Activated naive CD4-positive, alpha-beta T cell treated with anti-CD3 and anti-CD28 coated beads for 36 hours (primary cell): Measurements from ENCODE around the gene GALNT13. TPM values are rescaled to one million over a fixed set of nuclear protein-coding genes. Genes with fewer than 3 reads are reported as not detected.

Source experiments
- CTCF ChIA-PET: fragments of 350-600 bp; sonication (Branson Sonifier 250); formaldehyde crosslinking; loops from one replicate; lab custom pipeline; 2021; ENCODE audit warnings: antibody characterized with exemption; lab: Charles Lee
- DNase-seq: peaks from one replicate; pipeline ENCODE4 v3.0.0-alpha.2; 2020
- H3K27ac Mint-ChIP-seq: one replicate; pipeline ENCODE4 v1.8.0; 2021; ENCODE audit warnings: mild to moderate bottlenecking, mixed read lengths
- H3K27me3 Mint-ChIP-seq: one replicate; pipeline ENCODE4 v1.8.0; 2021; ENCODE audit warnings: low read depth, mixed read lengths
- H3K36me3 Mint-ChIP-seq: one replicate; pipeline ENCODE4 v1.8.0; 2021; ENCODE audit warnings: low read depth, mixed read lengths
- H3K4me1 Mint-ChIP-seq: one replicate; pipeline ENCODE4 v1.8.0; 2021; ENCODE audit warnings: low read depth, mixed read lengths
- H3K4me3 Mint-ChIP-seq: one replicate; pipeline ENCODE4 v1.8.0; 2021; ENCODE audit warnings: mild to moderate bottlenecking, moderate library complexity, mixed read lengths
- H3K9me3 Mint-ChIP-seq: one replicate; pipeline ENCODE4 v1.8.0; 2021; ENCODE audit warnings: mixed read lengths
- intact Hi-C: fragments of 100-400 bp; cut with micrococcal nuclease; formaldehyde crosslinking; loops from one replicate; pipeline ENCODE4 v1.15.1; 2023
- total RNA-seq, 2 experiments: library from RNA; stranded (reverse); gene quantifications; one replicate each; pipeline ENCODE4 v1.2.3, GENCODE V29; 2021

Gene GALNT13
- total RNA-seq, 2 experiments from 2014 or later: not detected

GRCh38 chr2:154375579-154375931, 503.8 kb downstream of the GALNT13 start:
- Mint-ChIP-seq H3K4me3 (no peak overlapping the region), H3K27me3 (no peaks in the 10 kb centered on the region), H3K4me1 (no peaks in the 10 kb centered on the region), H3K9me3 (no peaks in the 10 kb centered on the region), H3K36me3 (no peaks in the 10 kb centered on the region), H3K27ac (no peak overlapping the region)
- CTCF ChIA-PET: no interaction called here
- no peak for DNase-seq
- intact Hi-C loops: loop anchor here (10.0 kb wide), 1 partner anchor 1211 kb away; no protein-coding TSS in a partner anchor

GRCh38 chr2:154381931-154382794, 510.4 kb downstream of the GALNT13 start:
- H3K36me3 Mint-ChIP-seq: no peaks in the 10 kb centered on the region
- no peak overlapping the region for H3K27ac Mint-ChIP-seq
- CTCF ChIA-PET: no interaction called here
- H3K9me3 Mint-ChIP-seq: no peaks in the 10 kb centered on the region
- no peaks in the 10 kb centered on the region for H3K4me1 Mint-ChIP-seq
- DNase-seq: no peak
- intact Hi-C loops: no loop called here
- H3K27me3 Mint-ChIP-seq: no peaks in the 10 kb centered on the region
- no peak overlapping the region for H3K4me3 Mint-ChIP-seq

GRCh38 chr2:154386186-154386585, 514.5 kb downstream of the GALNT13 start:
- intact Hi-C loops: no loop called here
- H3K36me3 Mint-ChIP-seq: no peaks in the 10 kb centered on the region
- CTCF ChIA-PET: no interaction called here
- H3K27me3 Mint-ChIP-seq: no peaks in the 10 kb centered on the region
- no peak overlapping the region for H3K4me3 Mint-ChIP-seq
- no peak overlapping the region for H3K27ac Mint-ChIP-seq
- DNase-seq: no peak
- H3K9me3 Mint-ChIP-seq: peaks cover 4% of the 10 kb centered on the region
- H3K4me1 Mint-ChIP-seq: no peaks in the 10 kb centered on the region

GRCh38 chr2:154391051-154391450, 519.3 kb downstream of the GALNT13 start:
- peaks cover 6% of the 10 kb centered on the region for H3K9me3 Mint-ChIP-seq
- no peaks in the 10 kb centered on the region for H3K4me1 Mint-ChIP-seq
- no peaks in the 10 kb centered on the region for H3K27me3 Mint-ChIP-seq
- intact Hi-C loops: no loop called here
- no peaks in the 10 kb centered on the region for H3K36me3 Mint-ChIP-seq
- no peak overlapping the region for H3K27ac Mint-ChIP-seq
- CTCF ChIA-PET: no interaction called here
- no peak for DNase-seq
- H3K4me3 Mint-ChIP-seq: no peak overlapping the region

- CTCF ChIA-PET: no interaction called here
- H3K4me1 Mint-ChIP-seq: no peaks in the 10 kb centered on the region
- DNase-seq: no peak
- H3K27me3 Mint-ChIP-seq: no peaks in the 10 kb centered on the region
- H3K27ac Mint-ChIP-seq: no peak overlapping the region
- peaks cover 6% of the 10 kb centered on the region for H3K9me3 Mint-ChIP-seq
- no peak overlapping the region for H3K4me3 Mint-ChIP-seq
- intact Hi-C loops: no loop called here
- no peaks in the 10 kb centered on the region for H3K36me3 Mint-ChIP-seq
Observed at GRCh38 chr2:154392256-154392655, 520.5 kb downstream of the GALNT13 start.

GRCh38 chr2:154394600-154394999, 522.9 kb downstream of the GALNT13 start:
- CTCF ChIA-PET: no interaction called here
- no peaks in the 10 kb centered on the region for H3K4me1 Mint-ChIP-seq
- H3K9me3 Mint-ChIP-seq: peaks cover 5% of the 10 kb centered on the region
- H3K36me3 Mint-ChIP-seq: no peaks in the 10 kb centered on the region
- no peaks in the 10 kb centered on the region for H3K27me3 Mint-ChIP-seq
- intact Hi-C loops: no loop called here
- DNase-seq: no peak
- no peak overlapping the region for H3K27ac Mint-ChIP-seq
- no peak overlapping the region for H3K4me3 Mint-ChIP-seq

- Mint-ChIP-seq H3K4me1 (no peaks in the 10 kb centered on the region), H3K36me3 (no peaks in the 10 kb centered on the region), H3K27ac (no peak overlapping the region), H3K4me3 (no peak overlapping the region), H3K9me3 (peaks cover 1% of the 10 kb centered on the region), H3K27me3 (no peaks in the 10 kb centered on the region)
- intact Hi-C loops: no loop called here
- no peak for DNase-seq
- CTCF ChIA-PET: no interaction called here
Observed at GRCh38 chr2:154400563-154401290, 529.0 kb downstream of the GALNT13 start.

GRCh38 chr2:154402213-154402612, 530.5 kb downstream of the GALNT13 start:
- Mint-ChIP-seq H3K9me3 (peaks cover 1% of the 10 kb centered on the region), H3K4me1 (no peaks in the 10 kb centered on the region), H3K4me3 (no peak overlapping the region), H3K27me3 (no peaks in the 10 kb centered on the region), H3K27ac (no peak overlapping the region), H3K36me3 (no peaks in the 10 kb centered on the region)
- CTCF ChIA-PET: no interaction called here
- no peak for DNase-seq
- intact Hi-C loops: no loop called here

- Mint-ChIP-seq H3K27me3 (no peaks in the 10 kb centered on the region), H3K4me1 (no peaks in the 10 kb centered on the region), H3K9me3 (peaks cover 1% of the 10 kb centered on the region), H3K36me3 (no peaks in the 10 kb centered on the region), H3K4me3 (no peak overlapping the region), H3K27ac (no peak overlapping the region)
- no peak for DNase-seq
- intact Hi-C loops: no loop called here
- CTCF ChIA-PET: no interaction called here
Observed at GRCh38 chr2:154403242-154403790, 531.6 kb downstream of the GALNT13 start.

GRCh38 chr2:154408786-154409185, 537.1 kb downstream of the GALNT13 start:
- Mint-ChIP-seq H3K36me3 (no peaks in the 10 kb centered on the region), H3K27ac (no peak overlapping the region)
- intact Hi-C loops: no loop called here

GRCh38 chr2:154422251-154422650, 550.5 kb downstream of the GALNT13 start:
- CTCF ChIA-PET: interaction anchor here (0.7 kb wide), 1 partner anchor 666 kb away, joined by 3 read pairs; no protein-coding TSS in a partner anchor
- H3K36me3 Mint-ChIP-seq: no peaks in the 10 kb centered on the region
- H3K4me1 Mint-ChIP-seq: no peaks in the 10 kb centered on the region
- H3K9me3 Mint-ChIP-seq: no peaks in the 10 kb centered on the region
- H3K27ac Mint-ChIP-seq: no peak overlapping the region
- intact Hi-C loops: no loop called here
- no peaks in the 10 kb centered on the region for H3K27me3 Mint-ChIP-seq
- no peak overlapping the region for H3K4me3 Mint-ChIP-seq
- no peak for DNase-seq

More at GRCh38 chr2:154408786-154409185, 537.1 kb downstream of the GALNT13 start:
- no peak for DNase-seq
- Mint-ChIP-seq H3K4me3 (no peak overlapping the region), H3K27me3 (no peaks in the 10 kb centered on the region), H3K9me3 (peaks cover 1% of the 10 kb centered on the region), H3K4me1 (no peaks in the 10 kb centered on the region)
- CTCF ChIA-PET: no interaction called here

GRCh38 chr2:154425994-154426393, 554.3 kb downstream of the GALNT13 start:
- H3K9me3 Mint-ChIP-seq: peaks cover 3% of the 10 kb centered on the region
- no peak for DNase-seq
- no peaks in the 10 kb centered on the region for H3K27me3 Mint-ChIP-seq
- CTCF ChIA-PET: no interaction called here
- H3K36me3 Mint-ChIP-seq: no peaks in the 10 kb centered on the region
- intact Hi-C loops: no loop called here
- H3K27ac Mint-ChIP-seq: no peak overlapping the region
- no peak overlapping the region for H3K4me3 Mint-ChIP-seq
- H3K4me1 Mint-ChIP-seq: peaks cover 4% of the 10 kb centered on the region
